ENCODE data around the gene ASIC2. TPM values are rescaled to one million over a fixed set of nuclear protein-coding genes. Genes with fewer than 3 reads are reported as not detected.
A peak's percentile ranks its signal among the peaks of the same experiment; 100 is the strongest.

ASIC2 gene
- total RNA-seq, 1 experiment from 2014 or later, result not detected

DNA sequence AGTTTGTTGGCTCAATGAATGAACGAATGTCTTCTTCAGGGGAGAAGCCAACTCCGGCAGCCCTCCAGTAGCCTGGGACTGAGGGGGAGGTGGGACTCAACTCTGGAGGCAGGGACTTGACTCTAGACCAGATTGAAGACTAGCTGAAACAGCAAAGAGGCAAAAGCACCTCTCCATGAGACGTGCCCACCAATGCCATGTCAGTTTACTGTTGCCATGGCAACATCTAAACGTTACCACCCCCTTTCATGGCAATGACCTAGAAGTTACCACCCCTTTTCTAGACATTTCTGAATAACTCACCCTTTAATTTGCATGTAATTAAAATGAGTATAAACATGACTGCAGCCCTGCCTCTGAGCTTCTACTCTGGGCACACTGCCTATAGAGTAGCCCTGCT lies 91.8 kb downstream of the ASIC2 start:
- Mint-ChIP-seq H3K36me3 (ENCODE audit: insufficient read depth, unreplicated experiment) (no peaks in the 10 kb centered on the region), H3K4me3 (ENCODE audit: unreplicated experiment) (no peak overlapping the region), H3K27me3 (ENCODE audit: insufficient read depth, unreplicated experiment) (no peaks in the 10 kb centered on the region), H3K4me1 (ENCODE audit: insufficient read depth, unreplicated experiment) (peaks cover 12% of the 10 kb centered on the region), H3K9me3 (ENCODE audit: unreplicated experiment) (no peaks in the 10 kb centered on the region), H3K27ac (ENCODE audit: low read depth, unreplicated experiment) (no peak overlapping the region)
- intact Hi-C loops (cut with micrococcal nuclease), result no loop called here
- POLR2A ChIA-PET, result no interaction called here
- TF ChIP-seq, protein P1, sequence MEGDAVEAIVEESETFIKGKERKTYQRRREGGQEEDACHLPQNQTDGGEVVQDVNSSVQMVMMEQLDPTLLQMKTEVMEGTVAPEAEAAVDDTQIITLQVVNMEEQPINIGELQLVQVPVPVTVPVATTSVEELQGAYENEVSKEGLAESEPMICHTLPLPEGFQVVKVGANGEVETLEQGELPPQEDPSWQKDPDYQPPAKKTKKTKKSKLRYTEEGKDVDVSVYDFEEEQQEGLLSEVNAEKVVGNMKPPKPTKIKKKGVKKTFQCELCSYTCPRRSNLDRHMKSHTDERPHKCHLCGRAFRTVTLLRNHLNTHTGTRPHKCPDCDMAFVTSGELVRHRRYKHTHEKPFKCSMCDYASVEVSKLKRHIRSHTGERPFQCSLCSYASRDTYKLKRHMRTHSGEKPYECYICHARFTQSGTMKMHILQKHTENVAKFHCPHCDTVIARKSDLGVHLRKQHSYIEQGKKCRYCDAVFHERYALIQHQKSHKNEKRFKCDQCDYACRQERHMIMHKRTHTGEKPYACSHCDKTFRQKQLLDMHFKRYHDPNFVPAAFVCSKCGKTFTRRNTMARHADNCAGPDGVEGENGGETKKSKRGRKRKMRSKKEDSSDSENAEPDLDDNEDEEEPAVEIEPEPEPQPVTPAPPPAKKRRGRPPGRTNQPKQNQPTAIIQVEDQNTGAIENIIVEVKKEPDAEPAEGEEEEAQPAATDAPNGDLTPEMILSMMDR (IDR thresholded peaks at IDR 0.05; ENCODE audit: unreplicated experiment), result no peak
- DNase-seq (ENCODE audit: unreplicated experiment), result no peak
- BruUV-seq (replicated peaks), result no TSS peak
- CTCF ChIA-PET, result interaction anchor here (1.1 kb wide), 1 partner anchor 15 kb away, joined by 3 read pairs; no protein-coding TSS in a partner anchor

DNA sequence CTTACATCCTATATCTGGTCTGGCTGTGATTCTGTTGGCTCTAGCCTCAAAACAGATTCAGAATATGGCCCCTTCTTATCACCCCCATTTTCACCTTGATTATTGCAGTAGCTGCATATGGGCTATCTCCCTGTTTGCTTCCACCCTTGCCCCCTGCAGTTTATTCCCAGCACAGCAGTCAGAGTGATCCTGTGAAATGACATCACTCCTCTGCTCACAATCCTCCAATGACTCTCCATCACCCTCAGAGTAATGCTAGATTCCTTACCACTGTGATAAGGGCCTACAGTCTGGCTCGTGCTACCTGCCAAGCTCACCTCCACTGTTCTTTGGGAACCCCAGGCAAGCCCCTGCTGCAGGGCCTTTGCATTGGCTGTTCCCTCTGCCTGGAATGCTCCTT lies 92.5 kb downstream of the ASIC2 start:
- no TSS peak for BruUV-seq (replicated peaks)
- no peaks in the 10 kb centered on the region for H3K27me3 Mint-ChIP-seq (ENCODE audit: insufficient read depth, unreplicated experiment)
- DNase-seq (ENCODE audit: unreplicated experiment), result peak; percentile 21

DNA sequence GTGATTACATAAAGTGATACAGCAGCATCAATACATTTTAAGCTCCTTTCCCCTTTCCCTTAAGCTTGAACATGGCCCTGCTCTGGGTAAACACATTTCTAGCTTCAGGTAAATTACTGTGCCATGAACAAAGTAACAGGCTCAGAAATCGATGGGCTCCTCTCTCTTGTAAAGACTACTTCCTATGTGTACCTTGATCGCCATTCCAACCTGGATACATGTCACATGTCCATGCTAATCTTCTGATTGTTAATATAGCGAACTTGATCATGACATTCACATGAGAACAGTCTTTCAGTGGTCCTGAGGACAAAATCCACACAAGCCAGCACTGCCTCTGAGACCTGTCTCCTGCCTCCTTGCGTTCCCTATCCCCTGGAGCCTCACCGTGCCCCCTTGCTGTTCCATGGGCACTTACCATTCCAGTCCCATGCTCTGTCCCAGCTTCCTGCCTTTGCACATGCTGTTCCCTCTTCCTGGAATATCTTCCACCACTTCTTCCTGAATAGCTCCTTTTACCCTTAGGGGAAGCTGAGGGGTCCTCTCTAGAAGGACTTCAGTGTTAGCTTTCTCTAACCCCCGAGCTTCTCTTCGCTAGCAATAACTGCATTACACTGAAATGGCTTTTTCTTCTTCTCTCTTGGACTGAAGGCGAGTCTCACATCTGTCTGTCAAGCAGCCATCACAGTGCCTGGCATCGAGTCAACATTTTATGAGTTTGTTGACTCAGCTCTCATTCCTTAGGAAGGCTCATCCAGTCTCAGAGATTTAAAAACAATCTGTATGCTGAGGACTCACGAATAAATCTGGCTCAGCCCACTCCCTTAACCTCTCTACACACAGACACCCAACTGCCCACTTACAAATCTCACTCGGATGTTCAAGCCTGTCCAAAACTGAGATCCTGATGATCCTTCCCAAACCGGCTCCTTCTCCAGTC lies 93.3 kb downstream of the ASIC2 start:
- Mint-ChIP-seq H3K27ac (ENCODE audit: low read depth, unreplicated experiment) (no peak overlapping the region), H3K36me3 (ENCODE audit: insufficient read depth, unreplicated experiment) (no peaks in the 10 kb centered on the region), H3K4me3 (ENCODE audit: unreplicated experiment) (no peak overlapping the region), H3K4me1 (ENCODE audit: insufficient read depth, unreplicated experiment) (peaks cover 12% of the 10 kb centered on the region), H3K9me3 (ENCODE audit: unreplicated experiment) (no peaks in the 10 kb centered on the region), H3K27me3 (ENCODE audit: insufficient read depth, unreplicated experiment) (peaks cover 4% of the 10 kb centered on the region)
- intact Hi-C loops (cut with micrococcal nuclease), result no loop called here
- TF ChIP-seq, protein P1 (IDR thresholded peaks at IDR 0.05; ENCODE audit: unreplicated experiment), result no peak
- ChIA-PET POLR2A (no interaction called here), CTCF (interaction anchor here (0.6 to 1.5 kb wide), 5 partner anchors 9 to 473 kb away, joined by 3 to 5 read pairs (median 3); no protein-coding TSS in a partner anchor)
- BruUV-seq (replicated peaks), result no TSS peak
- DNase-seq (ENCODE audit: unreplicated experiment), result peak; percentile 52

More for the DNA sequence above, 92.5 kb downstream of the ASIC2 start:
- no peaks in the 10 kb centered on the region for H3K36me3 Mint-ChIP-seq (ENCODE audit: insufficient read depth, unreplicated experiment)
- CTCF ChIA-PET, result interaction anchor here (0.6 to 1.5 kb wide), 5 partner anchors 8 to 472 kb away, joined by 3 to 5 read pairs (median 3); no protein-coding TSS in a partner anchor
- peaks cover 12% of the 10 kb centered on the region for H3K4me1 Mint-ChIP-seq (ENCODE audit: insufficient read depth, unreplicated experiment)
- POLR2A ChIA-PET, result no interaction called here
- TF ChIP-seq, protein P1 (IDR thresholded peaks at IDR 0.05; ENCODE audit: unreplicated experiment), result peak; percentile 10
- no peak overlapping the region for H3K27ac Mint-ChIP-seq (ENCODE audit: low read depth, unreplicated experiment)
- intact Hi-C loops (cut with micrococcal nuclease), result no loop called here
- H3K4me3 Mint-ChIP-seq (ENCODE audit: unreplicated experiment), result no peak overlapping the region
- no peaks in the 10 kb centered on the region for H3K9me3 Mint-ChIP-seq (ENCODE audit: unreplicated experiment)

DNA sequence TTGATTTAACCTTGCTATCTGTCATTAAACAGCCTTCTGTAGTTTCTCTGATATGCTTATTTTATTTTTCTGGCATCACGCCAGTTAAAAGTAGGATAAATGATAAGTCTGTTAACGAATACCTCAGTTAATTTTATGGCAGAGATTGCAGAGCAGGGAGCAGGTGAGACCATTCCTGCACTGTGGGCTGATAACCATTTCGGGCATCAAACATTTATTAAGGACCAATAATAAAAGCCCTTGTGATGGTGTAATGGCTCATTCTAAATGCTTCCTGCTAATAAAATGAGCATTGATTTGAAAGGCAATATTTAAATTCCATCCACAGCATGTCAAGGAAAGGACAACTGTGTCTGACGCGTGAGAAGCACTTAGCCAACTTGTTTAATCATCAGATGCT lies 94.1 kb downstream of the ASIC2 start:
- Mint-ChIP-seq H3K36me3 (ENCODE audit: insufficient read depth, unreplicated experiment) (no peaks in the 10 kb centered on the region), H3K4me1 (ENCODE audit: insufficient read depth, unreplicated experiment) (peaks cover 12% of the 10 kb centered on the region), H3K9me3 (ENCODE audit: unreplicated experiment) (no peaks in the 10 kb centered on the region), H3K27me3 (ENCODE audit: insufficient read depth, unreplicated experiment) (peaks cover 12% of the 10 kb centered on the region), H3K4me3 (ENCODE audit: unreplicated experiment) (no peak overlapping the region), H3K27ac (ENCODE audit: low read depth, unreplicated experiment) (no peak overlapping the region)
- ChIA-PET POLR2A (interaction anchor here (1.1 kb wide), 1 partner anchor 9 kb away, joined by 3 read pairs; no protein-coding TSS in a partner anchor), CTCF (interaction anchor here (0.7 to 1.4 kb wide), 2 partner anchors 10 to 671 kb away, joined by 3 to 5 read pairs; no protein-coding TSS in a partner anchor)
- DNase-seq (ENCODE audit: unreplicated experiment), result no peak
- BruUV-seq (replicated peaks), result no TSS peak
- TF ChIP-seq, protein P1 (IDR thresholded peaks at IDR 0.05; ENCODE audit: unreplicated experiment), result no peak
- intact Hi-C loops (cut with micrococcal nuclease), result no loop called here
